ENCODE measurements around the gene MTNR1A.

MTNR1A gene

DNA sequence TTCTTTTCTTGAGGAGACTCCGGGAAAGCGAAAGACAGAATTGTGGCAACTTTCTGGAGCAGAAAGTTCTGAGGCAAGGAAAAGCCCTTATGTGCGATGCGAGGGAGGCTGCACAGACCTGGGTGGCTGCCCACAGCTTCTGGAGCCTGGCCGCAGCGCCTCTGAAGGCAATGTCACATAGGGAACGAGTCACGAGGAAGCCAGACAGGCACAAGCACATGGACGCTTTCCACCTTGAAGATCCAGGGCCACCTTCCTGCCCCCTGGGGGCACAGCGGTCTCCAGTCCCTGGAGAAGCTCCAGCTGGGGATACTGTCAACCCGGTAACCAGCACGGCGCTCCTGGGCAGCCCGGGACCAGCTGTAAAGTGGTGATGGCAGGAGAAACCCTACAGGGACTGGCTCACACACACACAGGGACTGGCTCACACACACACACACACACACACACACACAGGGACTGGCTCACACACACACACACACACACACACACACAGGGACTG, 69.8 kb downstream of the MTNR1A start:
- no peak for DNase-seq

DNA sequence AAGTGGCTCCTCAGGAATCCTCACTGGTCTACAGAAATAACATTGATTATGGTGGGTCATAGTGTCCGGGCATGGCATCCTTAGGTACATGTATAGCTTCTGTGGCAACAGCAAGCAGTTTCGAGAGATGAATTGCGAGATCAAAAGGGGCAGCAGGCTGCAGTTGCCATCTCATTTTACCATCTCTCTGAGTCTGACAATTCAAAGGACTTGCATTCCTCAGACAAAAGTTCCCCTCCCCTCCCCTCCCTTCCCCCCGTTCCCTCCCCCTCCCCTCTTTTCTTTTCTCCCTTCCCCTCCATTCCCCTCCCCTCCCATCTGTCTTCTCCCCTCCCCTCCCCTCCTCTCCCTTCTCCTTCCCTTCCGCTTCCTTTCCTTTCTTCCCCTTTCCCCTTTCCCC, 70.2 kb downstream of the MTNR1A start:
- no peak for DNase-seq

DNA sequence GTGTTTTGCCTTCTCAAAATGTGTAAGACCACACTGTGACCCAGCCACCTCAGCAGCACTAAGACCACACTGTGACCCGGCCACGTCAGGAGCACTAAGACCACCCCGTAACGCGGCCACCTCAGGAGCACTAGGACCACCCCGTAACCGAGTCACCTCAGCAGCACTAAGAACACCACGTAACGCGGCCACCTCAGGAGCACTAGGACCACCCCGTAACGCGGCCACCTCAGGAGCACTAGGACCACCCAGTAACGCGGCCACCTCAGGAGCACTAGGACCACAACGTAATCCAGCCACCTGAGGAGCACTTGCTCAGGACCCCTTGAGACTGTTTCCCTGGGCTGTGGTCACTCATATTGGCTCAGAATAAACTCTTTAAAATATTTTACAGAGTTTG, 71.7 kb downstream of the MTNR1A start:
- no peak for DNase-seq
